Measurements from ENCODE around the gene GRIA4.

- no peak for TF ChIP-seq EZH2 (IDR thresholded peaks at IDR 0.05; ENCODE audit: borderline replicate concordance, low read length)
- TF ChIP-seq, protein P1, sequence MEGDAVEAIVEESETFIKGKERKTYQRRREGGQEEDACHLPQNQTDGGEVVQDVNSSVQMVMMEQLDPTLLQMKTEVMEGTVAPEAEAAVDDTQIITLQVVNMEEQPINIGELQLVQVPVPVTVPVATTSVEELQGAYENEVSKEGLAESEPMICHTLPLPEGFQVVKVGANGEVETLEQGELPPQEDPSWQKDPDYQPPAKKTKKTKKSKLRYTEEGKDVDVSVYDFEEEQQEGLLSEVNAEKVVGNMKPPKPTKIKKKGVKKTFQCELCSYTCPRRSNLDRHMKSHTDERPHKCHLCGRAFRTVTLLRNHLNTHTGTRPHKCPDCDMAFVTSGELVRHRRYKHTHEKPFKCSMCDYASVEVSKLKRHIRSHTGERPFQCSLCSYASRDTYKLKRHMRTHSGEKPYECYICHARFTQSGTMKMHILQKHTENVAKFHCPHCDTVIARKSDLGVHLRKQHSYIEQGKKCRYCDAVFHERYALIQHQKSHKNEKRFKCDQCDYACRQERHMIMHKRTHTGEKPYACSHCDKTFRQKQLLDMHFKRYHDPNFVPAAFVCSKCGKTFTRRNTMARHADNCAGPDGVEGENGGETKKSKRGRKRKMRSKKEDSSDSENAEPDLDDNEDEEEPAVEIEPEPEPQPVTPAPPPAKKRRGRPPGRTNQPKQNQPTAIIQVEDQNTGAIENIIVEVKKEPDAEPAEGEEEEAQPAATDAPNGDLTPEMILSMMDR (conservative IDR thresholded peaks at IDR 0.05 in 1 of 2, IDR thresholded peaks at IDR 0.05 in 1 of 2; ENCODE audit: extremely low read depth in 1 of 2, insufficient read depth in 1 of 2, low read depth in 1 of 2, low read length in 2 of 2) = no peak
Observed at GRCh38 chr11:106021967-106022794, 412.3 kb downstream of the GRIA4 start, which contains the start of gene MSANTD4.

Data from mammary epithelial cell (primary cell).